ENCODE results near the gene SLC35B2.
A peak's percentile ranks its signal among the peaks of the same experiment; 100 is the strongest.

- TF ChIP-seq EP300 (IDR thresholded peaks at IDR 0.05; ENCODE audit: low read length) (0 out of 2 replicates have a peak, but pooled peaks have one; percentile 5), ZBTB11 (CRISPR knock-in tag; IDR thresholded peaks at IDR 0.05) (no peak), HCFC1 (IDR thresholded peaks at IDR 0.05; ENCODE audit: low read depth, low read length) (no peak), NFIC (IDR thresholded peaks at IDR 0.05) (no peak), TEAD4 (IDR thresholded peaks at IDR 0.05; ENCODE audit: low read length) (peak; percentile 21; the same call in 1 of the 2 replicates), TEAD4 (CRISPR knock-in tag; IDR thresholded peaks at IDR 0.05; ENCODE audit: borderline replicate concordance) (no peak), POLR2A (conservative IDR thresholded peaks at IDR 0.05) (peak; percentile 94), SMAD1 (IDR thresholded peaks at IDR 0.05; ENCODE audit: low read depth, low read length, partially characterized antibody) (peak; percentile 20), BRD4 (IDR thresholded peaks at IDR 0.05) (no peak), CBX8 (IDR thresholded peaks at IDR 0.05; ENCODE audit: borderline replicate concordance, extremely low read depth, low read depth, low read length, poor library complexity, severe bottlenecking) (no peak)
- TF ChIP-seq, protein P1, sequence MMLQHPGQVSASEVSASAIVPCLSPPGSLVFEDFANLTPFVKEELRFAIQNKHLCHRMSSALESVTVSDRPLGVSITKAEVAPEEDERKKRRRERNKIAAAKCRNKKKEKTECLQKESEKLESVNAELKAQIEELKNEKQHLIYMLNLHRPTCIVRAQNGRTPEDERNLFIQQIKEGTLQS (IDR thresholded peaks at IDR 0.05), result no peak
- TF ChIP-seq, protein P1 (CRISPR knock-in tag; conservative IDR thresholded peaks at IDR 0.05), result peak; percentile 83; the same call in 1 of the 2 replicates
Observed at GRCh38 chr6:44254191-44255104, 2.9 kb downstream of the SLC35B2 start.

Data from K562 (cell line).